ENCODE data around the gene STK11IP. TPM values are rescaled to one million over a fixed set of nuclear protein-coding genes. Genes with fewer than 3 reads are reported as not detected.

STK11IP gene
- polyA plus RNA-seq, 1 donor from 2014 or later: 54.9 TPM

- H3K79me2 ChIP-seq (replicated peaks; ENCODE audit: insufficient read depth, low read length): no peaks in the 10 kb centered on the region
- no peaks in the 10 kb centered on the region for H4K20me1 ChIP-seq (ENCODE audit: insufficient read depth)
- H3K27me3 ChIP-seq (ENCODE audit: insufficient read depth, low read depth, low read length): no peaks in the 10 kb centered on the region
- H3K4me2 ChIP-seq (ENCODE audit: low read length): peak overlapping the region; percentile 10
- no peaks in the 10 kb centered on the region for H3K9me2 ChIP-seq (ENCODE audit: insufficient read depth, low read length)
- H3F3A ChIP-seq (ENCODE audit: insufficient read depth, low read length, poor library complexity, severe bottlenecking): no peaks in the 10 kb centered on the region
- peak overlapping the region; percentile 43 for H3K4me3 ChIP-seq (ENCODE audit: low read length)
- TF ChIP-seq TAF1 (IDR thresholded peaks at IDR 0.05; ENCODE audit: low read depth): no peak
- no peak for TF ChIP-seq MXI1 (conservative IDR thresholded peaks at IDR 0.05; ENCODE audit: poor library complexity, severe bottlenecking)
- TF ChIP-seq CTCF (IDR thresholded peaks at IDR 0.05; ENCODE audit: poor library complexity, severe bottlenecking): no peak
- no peak for TF ChIP-seq RAD21 (conservative IDR thresholded peaks at IDR 0.05)
- TF ChIP-seq SMC3 (conservative IDR thresholded peaks at IDR 0.05; ENCODE audit: poor library complexity): no peak
- TF ChIP-seq REST (IDR thresholded peaks at IDR 0.05; ENCODE audit: borderline replicate concordance): no peak
- TF ChIP-seq EZH2 (IDR thresholded peaks at IDR 0.05; ENCODE audit: borderline replicate concordance, insufficient read depth, low read length, poor library complexity, severe bottlenecking): no peak
- peak; percentile 37 for TF ChIP-seq POLR2AphosphoS5 (IDR thresholded peaks at IDR 0.05)
- TF ChIP-seq EP300 (conservative IDR thresholded peaks at IDR 0.05; ENCODE audit: poor library complexity, severe bottlenecking): peak; percentile 66
- H2AFZ ChIP-seq (ENCODE audit: low read depth, low read length): no peak overlapping the region
- no peaks in the 10 kb centered on the region for H3K36me3 ChIP-seq (ENCODE audit: insufficient read depth, low read length)
- no peaks in the 10 kb centered on the region for H3K9me3 ChIP-seq (ENCODE audit: low read length)
- H3K27ac ChIP-seq (ENCODE audit: low read length): peak overlapping the region; percentile 43
- H3K9ac ChIP-seq (ENCODE audit: low read length): no peak overlapping the region
These were observed 47.3 kb downstream of the STK11IP start for GRCh38 chr2:219644801-219645480.

GRCh38 chr2:219645631-219646527 lies 48.2 kb downstream of the STK11IP start:
- Histone ChIP-seq H3K4me3 (ENCODE audit: low read length) (peak overlapping the region; percentile 43), H2AFZ (ENCODE audit: low read depth, low read length) (no peak overlapping the region), H4K20me1 (ENCODE audit: insufficient read depth) (no peaks in the 10 kb centered on the region), H3K27me3 (ENCODE audit: insufficient read depth, low read depth, low read length) (no peaks in the 10 kb centered on the region), H3K79me2 (replicated peaks; ENCODE audit: insufficient read depth, low read length) (no peaks in the 10 kb centered on the region), H3K9me3 (ENCODE audit: low read length) (no peaks in the 10 kb centered on the region), H3K27ac (ENCODE audit: low read length) (peak overlapping the region; percentile 43), H3K9ac (ENCODE audit: low read length) (no peak overlapping the region), H3F3A (ENCODE audit: insufficient read depth, low read length, poor library complexity, severe bottlenecking) (no peaks in the 10 kb centered on the region), H3K9me2 (ENCODE audit: insufficient read depth, low read length) (no peaks in the 10 kb centered on the region), H3K4me2 (ENCODE audit: low read length) (peak overlapping the region; percentile 28), H3K36me3 (ENCODE audit: insufficient read depth, low read length) (no peaks in the 10 kb centered on the region)
- no peak for TF ChIP-seq EZH2 (IDR thresholded peaks at IDR 0.05; ENCODE audit: borderline replicate concordance, insufficient read depth, low read length, poor library complexity, severe bottlenecking)
- no peak for TF ChIP-seq EP300 (conservative IDR thresholded peaks at IDR 0.05; ENCODE audit: poor library complexity, severe bottlenecking)
- TF ChIP-seq REST (IDR thresholded peaks at IDR 0.05; ENCODE audit: borderline replicate concordance): no peak
- TF ChIP-seq RAD21 (conservative IDR thresholded peaks at IDR 0.05): no peak
- TF ChIP-seq CTCF (IDR thresholded peaks at IDR 0.05; ENCODE audit: poor library complexity, severe bottlenecking): no peak
- no peak for TF ChIP-seq TAF1 (IDR thresholded peaks at IDR 0.05; ENCODE audit: low read depth)
- no peak for TF ChIP-seq POLR2AphosphoS5 (IDR thresholded peaks at IDR 0.05)
- no peak for TF ChIP-seq SMC3 (conservative IDR thresholded peaks at IDR 0.05; ENCODE audit: poor library complexity)
- TF ChIP-seq MXI1 (conservative IDR thresholded peaks at IDR 0.05; ENCODE audit: poor library complexity, severe bottlenecking): no peak
